Transverse colon (tissue), 4 donors: ENCODE data around the gene UBE2Q1. TPM values are rescaled to one million over a fixed set of nuclear protein-coding genes. Genes with fewer than 3 reads are reported as not detected.

Experiments
- DNase-seq: peaks from one replicate; pipeline ENCODE4 v3.0.0-alpha.2; 2019
- H3K27ac ChIP-seq, 4 donors: fragments of 200-600 bp; sonication (generic); 2 replicates each; pipeline ENCODE4 v1.5.1; 2016 to 2018; ENCODE audit warnings: inconsistent platforms in 4 of 4
- H3K27me3 ChIP-seq: fragments of 200-600 bp; sonication (generic); 2 replicates; pipeline ENCODE4 v1.5.1; 2017; ENCODE audit warnings: inconsistent platforms
- H3K36me3 ChIP-seq, 4 donors: fragments of 200-600 bp; sonication (generic); 2 replicates each; pipeline ENCODE4 v1.5.1; 2017 to 2019; ENCODE audit warnings: inconsistent platforms in 4 of 4
- H3K4me1 ChIP-seq, 4 donors: fragments of 200-600 bp; sonication (generic); 2 replicates each; pipeline ENCODE4 v1.5.1; 2017 to 2020; ENCODE audit warnings: inconsistent platforms in 4 of 4
- H3K4me3 ChIP-seq, 4 donors: fragments of 200-600 bp; sonication (generic); 1 replicate in 1 of 4; 2 replicates in 3 of 4; pipeline versions ENCODE4 v1.5.1 to v1.6.1; 2017 to 2019; ENCODE audit warnings: inconsistent platforms in 4 of 4
- H3K9me3 ChIP-seq, 2 donors: fragments of 200-600 bp; sonication (generic); 2 replicates each; pipeline ENCODE4 v1.5.1; 2017 to 2019; ENCODE audit warnings: inconsistent platforms in 2 of 2
- EP300 ChIP-seq: sonication (generic); formaldehyde crosslinking; IDR thresholded peaks from one replicate; pipeline ENCODE4 v1.6.1; 2017; ENCODE audit warnings: antibody characterized with exemption, low read depth
- POLR2A ChIP-seq: fragments of 450-650 bp; IDR thresholded peaks from one replicate; pipeline ENCODE4 v1.6.1; 2016; ENCODE audit warnings: antibody characterized with exemption, mild to moderate bottlenecking, moderate library complexity
- POLR2AphosphoS5 ChIP-seq, 3 donors: sonication (generic); formaldehyde crosslinking; IDR thresholded peaks; one replicate each; pipeline ENCODE4 v1.6.1; 2016; ENCODE audit warnings: antibody characterized with exemption in 3 of 3
- WGBS, 2 donors: methylation state at CpG; one replicate each; pipeline ENCODE4 v1.1.5; 2018; ENCODE audit warnings: low coverage in 1 of 2; 5-methylcytosine and 5-hydroxymethylcytosine counted together
- in situ Hi-C, 4 donors: fragments of 200-750 bp; cut with MboI; loops; one replicate each; pipeline versions ENCODE4 v1.15.0 to v1.15.1; 2017; ENCODE audit warnings: low sequenced_read_pairs in 3 of 4, low pct_ligation_motif_present in 1 of 4, low pct_unique_long_range_greater_than_20kb in 1 of 4
- intact Hi-C: fragments of 100-400 bp; cut with DNase I; formaldehyde crosslinking; loops from one replicate; pipeline ENCODE4 v1.15.1; 2023; ENCODE audit warnings: low total_unique reads
- total RNA-seq, 4 donors: library from RNA; depleted of rRNA; stranded (reverse); fragments of >200 nt; gene quantifications; one replicate each; pipeline ENCODE4 v1.1.0, GENCODE V29; 2016
- TF ChIP-seq, protein P1 (sequence below), 5 experiments: fragments of 200-600 bp in 3 of 5; fragments of 450-650 bp in 2 of 5; sonication (generic) in 3 of 5; IDR thresholded peaks; 1 replicate in 2 of 5; 2 replicates in 3 of 5; pipeline ENCODE4 v1.5.1; 2016 to 2017; ENCODE audit warnings: antibody characterized with exemption in 5 of 5, inconsistent platforms in 3 of 5, mild to moderate bottlenecking in 2 of 5, moderate library complexity in 1 of 5

The UBE2Q1 gene
- total RNA-seq, 4 donors from 2014 or later = 10.1 to 33.9 (median 26.6) TPM

DNA sequence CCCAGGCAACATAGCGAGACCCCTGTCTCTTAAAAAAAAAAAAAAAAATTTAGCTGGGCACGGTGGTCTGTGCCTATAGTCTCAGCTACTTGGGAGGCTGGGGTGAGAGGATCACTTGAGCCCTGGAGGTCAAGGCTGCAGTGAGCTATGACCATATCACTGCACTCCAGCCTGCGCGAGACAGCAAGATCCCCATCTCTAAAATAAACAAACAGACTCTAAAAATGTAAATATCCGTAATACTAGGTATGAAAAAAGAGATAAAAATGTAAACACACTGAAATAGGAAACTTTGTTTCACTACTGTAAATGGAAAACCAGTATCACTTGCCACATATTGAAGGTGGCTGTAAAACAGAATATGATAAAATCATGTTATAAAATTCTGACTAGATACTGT lies 32.3 kb upstream of the UBE2Q1 start:
- no peak for DNase-seq
- intact Hi-C loops (no loop called here), in situ Hi-C loops (no loop called here)
- TF ChIP-seq POLR2AphosphoS5 (IDR thresholded peaks at IDR 0.05) (no peak), POLR2A (no peak), EP300 (no peak)
- TF ChIP-seq, protein P1, sequence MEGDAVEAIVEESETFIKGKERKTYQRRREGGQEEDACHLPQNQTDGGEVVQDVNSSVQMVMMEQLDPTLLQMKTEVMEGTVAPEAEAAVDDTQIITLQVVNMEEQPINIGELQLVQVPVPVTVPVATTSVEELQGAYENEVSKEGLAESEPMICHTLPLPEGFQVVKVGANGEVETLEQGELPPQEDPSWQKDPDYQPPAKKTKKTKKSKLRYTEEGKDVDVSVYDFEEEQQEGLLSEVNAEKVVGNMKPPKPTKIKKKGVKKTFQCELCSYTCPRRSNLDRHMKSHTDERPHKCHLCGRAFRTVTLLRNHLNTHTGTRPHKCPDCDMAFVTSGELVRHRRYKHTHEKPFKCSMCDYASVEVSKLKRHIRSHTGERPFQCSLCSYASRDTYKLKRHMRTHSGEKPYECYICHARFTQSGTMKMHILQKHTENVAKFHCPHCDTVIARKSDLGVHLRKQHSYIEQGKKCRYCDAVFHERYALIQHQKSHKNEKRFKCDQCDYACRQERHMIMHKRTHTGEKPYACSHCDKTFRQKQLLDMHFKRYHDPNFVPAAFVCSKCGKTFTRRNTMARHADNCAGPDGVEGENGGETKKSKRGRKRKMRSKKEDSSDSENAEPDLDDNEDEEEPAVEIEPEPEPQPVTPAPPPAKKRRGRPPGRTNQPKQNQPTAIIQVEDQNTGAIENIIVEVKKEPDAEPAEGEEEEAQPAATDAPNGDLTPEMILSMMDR (IDR thresholded peaks at IDR 0.05) = no peak
- H3K27ac ChIP-seq = no peak overlapping the region
- no peak overlapping the region for H3K4me3 ChIP-seq
- H3K27me3 ChIP-seq = no peaks in the 10 kb centered on the region
- 46 to 76% methylated on average over 2 to 5 of the region's 5 CpGs for WGBS, 2 donors
- H3K9me3 ChIP-seq = no peaks in the 10 kb centered on the region
- H3K4me1 ChIP-seq = no peaks in the 10 kb centered on the region
- H3K36me3 ChIP-seq = peaks cover 0 to 95% (median 45%) of the 10 kb centered on the region in 4 donors

DNA sequence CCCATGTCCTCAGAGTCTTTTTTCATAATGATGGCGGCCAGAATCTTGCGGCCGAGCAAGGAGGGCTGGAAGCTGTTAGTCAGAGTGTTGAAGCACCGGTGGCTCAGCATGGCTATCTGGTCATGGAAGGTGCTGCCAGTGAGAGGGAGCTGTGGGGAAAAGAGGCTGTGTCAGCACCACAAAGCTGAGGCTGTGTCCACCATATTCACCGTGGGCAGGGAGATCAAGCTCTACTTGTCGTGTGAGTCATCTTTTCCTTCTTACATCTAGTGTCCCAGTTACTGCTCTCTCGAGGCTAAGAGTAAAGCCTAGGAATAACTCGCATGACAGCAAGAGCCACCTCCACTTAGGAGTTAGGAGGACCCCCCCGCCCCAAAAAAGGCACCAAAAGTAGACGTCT lies 31.3 kb upstream of the UBE2Q1 start:
- intact Hi-C loops (no loop called here), in situ Hi-C loops (no loop called here)
- Histone ChIP-seq H3K27ac (no peak overlapping the region), H3K36me3 (peaks cover 0 to 95% (median 45%) of the 10 kb centered on the region in 4 donors), H3K4me3 (no peak overlapping the region), H3K9me3 (no peaks in the 10 kb centered on the region), H3K27me3 (no peaks in the 10 kb centered on the region), H3K4me1 (no peaks in the 10 kb centered on the region)
- 73 to 92% methylated on average over 5 to 10 of the region's 10 CpGs for WGBS, 2 donors
- TF ChIP-seq, protein P1 (IDR thresholded peaks at IDR 0.05) = no peak
- no peak for TF ChIP-seq POLR2A
- no peak for TF ChIP-seq EP300
- no peak for TF ChIP-seq POLR2AphosphoS5 (IDR thresholded peaks at IDR 0.05)
- DNase-seq = no peak

DNA sequence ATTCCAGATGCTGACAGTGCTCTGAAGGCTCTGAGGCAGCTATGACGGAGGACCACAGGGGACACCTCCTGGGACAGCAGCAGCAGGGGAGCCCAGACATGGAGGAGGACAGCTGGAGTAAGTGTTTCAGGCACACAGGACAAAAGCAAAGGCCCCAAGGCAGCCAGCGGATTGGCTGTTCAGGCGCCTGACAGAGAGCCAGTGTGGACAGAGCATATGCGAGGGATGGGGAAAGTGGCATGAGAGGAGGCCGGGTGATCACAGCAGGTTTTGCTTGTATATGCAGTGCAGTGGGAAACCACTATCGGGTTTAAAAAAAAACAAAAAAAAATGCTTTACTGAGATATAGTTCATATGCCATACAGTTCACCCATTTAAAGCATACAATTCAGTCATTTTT lies 28.2 kb upstream of the UBE2Q1 start:
- H3K36me3 ChIP-seq = peaks cover 0 to 88% (median 40%) of the 10 kb centered on the region in 4 donors
- H3K4me1 ChIP-seq = peaks cover 0 to 6% (median 2%) of the 10 kb centered on the region in 4 donors
- intact Hi-C loops (no loop called here), in situ Hi-C loops (no loop called here)
- TF ChIP-seq POLR2AphosphoS5 (IDR thresholded peaks at IDR 0.05) (no peak), EP300 (no peak), POLR2A (no peak)
- TF ChIP-seq, protein P1 (IDR thresholded peaks at IDR 0.05) = no peak
- no peak overlapping the region for H3K27ac ChIP-seq
- no peaks in the 10 kb centered on the region for H3K27me3 ChIP-seq
- no peak overlapping the region for H3K4me3 ChIP-seq
- no peak for DNase-seq
- no peaks in the 10 kb centered on the region for H3K9me3 ChIP-seq
- 92 to 95% methylated on average over 4 to 6 of the region's 6 CpGs for WGBS, 2 donors

DNA sequence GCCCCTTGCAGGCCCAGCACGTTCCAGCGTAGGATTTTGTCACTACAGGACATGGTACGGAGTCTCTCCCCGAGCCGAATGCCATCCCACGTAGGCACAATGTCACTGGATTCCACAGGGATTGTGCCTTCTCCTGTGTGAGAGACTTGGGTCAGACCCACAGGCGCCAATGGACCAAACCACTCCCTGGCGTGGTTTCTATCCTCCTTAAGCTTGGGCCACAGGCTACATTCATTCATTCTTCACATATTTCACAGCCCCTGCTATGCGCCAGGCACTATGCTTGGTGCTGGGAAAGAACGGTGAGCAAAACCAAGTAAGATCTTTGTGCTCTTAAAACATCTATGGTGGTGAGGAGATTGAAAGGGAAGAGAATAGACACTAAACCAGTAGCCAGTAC lies 27.8 kb upstream of the UBE2Q1 start:
- Histone ChIP-seq H3K36me3 (peaks cover 0 to 86% (median 38%) of the 10 kb centered on the region in 4 donors), H3K27ac (no peak overlapping the region), H3K4me3 (no peak overlapping the region), H3K4me1 (peaks cover 0 to 6% (median 2%) of the 10 kb centered on the region in 4 donors), H3K9me3 (no peaks in the 10 kb centered on the region), H3K27me3 (no peaks in the 10 kb centered on the region)
- WGBS, 2 donors = 90 to 100% methylated on average over 3 to 10 of the region's 10 CpGs
- DNase-seq = no peak
- TF ChIP-seq POLR2AphosphoS5 (IDR thresholded peaks at IDR 0.05) (no peak), EP300 (no peak), POLR2A (no peak)
- TF ChIP-seq, protein P1 (IDR thresholded peaks at IDR 0.05) = no peak
- in situ Hi-C loops (no loop called here), intact Hi-C loops (no loop called here)
